ENCODE data around the gene FAM111A. TPM values are rescaled to one million over a fixed set of nuclear protein-coding genes. Genes with fewer than 3 reads are reported as not detected.
"Not testable (repeated sequence)": the region's sequence is repeated elsewhere in the genome, so short reads cannot be mapped to it uniquely, and the experiment has no call there.

FAM111A gene
- total RNA-seq, 1 donor from 2014 or later, result 40.8 TPM

GRCh38 chr11:59117774-59118173, 24.9 kb upstream of the FAM111A start:
- H3K27ac Mint-ChIP-seq, result no peak overlapping the region
- no peaks in the 10 kb centered on the region for H3K4me1 Mint-ChIP-seq
- H3K9me3 Mint-ChIP-seq, result peaks cover 44% of the 10 kb centered on the region
- no peak overlapping the region for H3K4me3 Mint-ChIP-seq
- peaks cover 60% of the 10 kb centered on the region for H3K36me3 Mint-ChIP-seq
- TF ChIP-seq, protein P1, sequence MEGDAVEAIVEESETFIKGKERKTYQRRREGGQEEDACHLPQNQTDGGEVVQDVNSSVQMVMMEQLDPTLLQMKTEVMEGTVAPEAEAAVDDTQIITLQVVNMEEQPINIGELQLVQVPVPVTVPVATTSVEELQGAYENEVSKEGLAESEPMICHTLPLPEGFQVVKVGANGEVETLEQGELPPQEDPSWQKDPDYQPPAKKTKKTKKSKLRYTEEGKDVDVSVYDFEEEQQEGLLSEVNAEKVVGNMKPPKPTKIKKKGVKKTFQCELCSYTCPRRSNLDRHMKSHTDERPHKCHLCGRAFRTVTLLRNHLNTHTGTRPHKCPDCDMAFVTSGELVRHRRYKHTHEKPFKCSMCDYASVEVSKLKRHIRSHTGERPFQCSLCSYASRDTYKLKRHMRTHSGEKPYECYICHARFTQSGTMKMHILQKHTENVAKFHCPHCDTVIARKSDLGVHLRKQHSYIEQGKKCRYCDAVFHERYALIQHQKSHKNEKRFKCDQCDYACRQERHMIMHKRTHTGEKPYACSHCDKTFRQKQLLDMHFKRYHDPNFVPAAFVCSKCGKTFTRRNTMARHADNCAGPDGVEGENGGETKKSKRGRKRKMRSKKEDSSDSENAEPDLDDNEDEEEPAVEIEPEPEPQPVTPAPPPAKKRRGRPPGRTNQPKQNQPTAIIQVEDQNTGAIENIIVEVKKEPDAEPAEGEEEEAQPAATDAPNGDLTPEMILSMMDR (IDR thresholded peaks at IDR 0.05; ENCODE audit: unreplicated experiment), result no peak
- no peaks in the 10 kb centered on the region for H3K27me3 Mint-ChIP-seq (ENCODE audit: low read depth)
- no peak for DNase-seq (ENCODE audit: low spot score in 2 of 2, unreplicated experiment in 2 of 2)

DNA sequence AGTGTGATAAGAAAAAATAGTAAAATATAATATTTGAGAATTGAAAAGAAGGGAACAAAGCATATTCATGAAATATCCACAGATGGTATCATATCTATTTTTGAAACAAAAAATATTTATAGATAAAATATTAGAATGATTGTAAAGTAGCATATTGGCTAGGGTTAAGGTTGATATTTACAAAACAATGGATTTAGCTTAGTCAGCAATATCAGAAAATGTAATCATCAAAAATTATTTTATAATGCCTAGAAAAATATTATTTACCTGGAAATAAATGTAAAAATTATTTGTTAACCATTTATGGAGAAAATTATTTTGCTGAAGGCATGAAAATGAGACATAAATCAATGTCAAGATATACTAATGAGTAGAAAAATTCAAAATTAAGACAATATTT, 22.8 kb upstream of the FAM111A start:
- Mint-ChIP-seq H3K27ac (no peak overlapping the region), H3K4me1 (no peaks in the 10 kb centered on the region)
- TF ChIP-seq, protein P1 (IDR thresholded peaks at IDR 0.05; ENCODE audit: unreplicated experiment), result no peak

DNA sequence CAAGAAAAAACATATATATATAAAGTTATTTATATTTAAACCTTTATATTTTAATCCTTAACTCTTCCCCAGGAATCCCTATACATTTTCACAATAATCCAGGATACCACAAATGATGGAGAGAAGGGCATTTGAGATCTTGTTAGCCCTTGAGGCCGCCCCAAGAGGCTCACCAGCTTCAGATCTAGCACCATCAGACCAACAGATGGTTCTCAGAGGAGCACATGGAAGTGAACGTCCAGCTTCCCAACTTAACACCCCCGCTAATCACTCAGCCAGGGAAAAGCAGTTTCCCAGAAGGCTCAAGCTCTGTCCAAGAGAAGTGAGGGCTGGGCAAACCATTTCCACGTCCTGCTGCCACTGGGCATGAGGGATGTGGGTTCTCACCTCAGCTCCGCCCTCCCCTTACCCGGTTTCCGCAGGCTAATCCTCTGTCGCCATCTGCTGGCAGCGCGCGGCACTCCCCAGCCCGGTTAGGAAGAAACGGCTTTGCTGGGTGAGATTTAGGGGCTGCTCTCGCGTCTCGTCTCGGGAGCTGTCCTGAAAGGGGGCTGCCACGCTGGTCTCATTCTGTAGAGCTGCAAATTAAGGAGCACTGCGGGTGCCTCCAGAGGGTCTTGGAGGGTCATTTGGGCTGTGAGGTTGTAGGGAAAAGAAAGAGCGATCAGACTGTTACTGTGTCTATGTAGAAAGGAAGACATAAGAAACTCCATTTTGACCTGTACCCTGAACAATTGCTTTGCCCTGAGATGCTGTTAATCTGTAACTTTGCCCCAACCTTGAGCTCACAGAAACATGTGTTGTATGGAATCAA, 6.8 kb upstream of the FAM111A start:
- Mint-ChIP-seq H3K27ac (no peak overlapping the region), H3K9me3 (peaks cover 15% of the 10 kb centered on the region), H3K4me3 (peak overlapping the region; percentile 66), H3K36me3 (peaks cover 30% of the 10 kb centered on the region), H3K27me3 (ENCODE audit: low read depth) (no peaks in the 10 kb centered on the region), H3K4me1 (peaks cover 2% of the 10 kb centered on the region)
- TF ChIP-seq, protein P1 (IDR thresholded peaks at IDR 0.05; ENCODE audit: unreplicated experiment), result peak; percentile 77
- DNase-seq (ENCODE audit: low spot score in 2 of 2, unreplicated experiment in 2 of 2), result peak; percentile 68 to 93

More for the DNA sequence above, 22.8 kb upstream of the FAM111A start:
- DNase-seq (ENCODE audit: low spot score in 2 of 2, unreplicated experiment in 2 of 2), result no peak
- Mint-ChIP-seq H3K36me3 (peaks cover 70% of the 10 kb centered on the region), H3K4me3 (no peak overlapping the region), H3K9me3 (peaks cover 61% of the 10 kb centered on the region), H3K27me3 (ENCODE audit: low read depth) (no peaks in the 10 kb centered on the region)

GRCh38 chr11:59136551-59136950, 6.1 kb upstream of the FAM111A start:
- not testable (repeated sequence) for H3K4me3 Mint-ChIP-seq; H3K27ac Mint-ChIP-seq; H3K4me1 Mint-ChIP-seq; DNase-seq (ENCODE audit: low spot score in 2 of 2, unreplicated experiment in 2 of 2); H3K27me3 Mint-ChIP-seq (ENCODE audit: low read depth)
- Mint-ChIP-seq H3K36me3 (peaks cover 25% of the 10 kb centered on the region), H3K9me3 (peaks cover 11% of the 10 kb centered on the region)

DNA sequence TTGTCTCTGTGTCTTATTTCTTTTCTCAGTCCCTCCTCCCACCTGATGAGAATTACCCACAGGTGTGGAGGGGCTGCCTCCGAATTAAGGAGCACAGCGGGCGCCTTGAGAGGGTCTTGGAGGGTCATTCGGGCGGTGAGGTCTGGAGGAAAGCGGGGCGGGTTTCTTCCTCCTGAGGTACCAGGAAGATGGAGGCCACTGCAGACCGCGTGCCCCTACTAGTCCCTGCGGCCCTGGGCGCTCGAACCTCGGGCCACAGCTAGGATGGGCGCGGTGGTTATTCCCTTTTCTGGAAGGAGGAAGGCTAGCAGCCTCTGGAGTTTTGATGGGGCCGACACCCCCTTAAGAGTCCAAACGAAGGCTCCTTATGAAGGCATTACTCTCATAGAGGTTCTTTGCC, 5.5 kb upstream of the FAM111A start:
- H3K4me1 Mint-ChIP-seq, result peaks cover 8% of the 10 kb centered on the region
- H3K27me3 Mint-ChIP-seq (ENCODE audit: low read depth), result no peaks in the 10 kb centered on the region
- H3K36me3 Mint-ChIP-seq, result peaks cover 20% of the 10 kb centered on the region
- no peak overlapping the region for H3K4me3 Mint-ChIP-seq
- peaks cover 9% of the 10 kb centered on the region for H3K9me3 Mint-ChIP-seq
- DNase-seq (ENCODE audit: low spot score in 2 of 2, unreplicated experiment in 2 of 2), result no peak
- TF ChIP-seq, protein P1 (IDR thresholded peaks at IDR 0.05; ENCODE audit: unreplicated experiment), result no peak
- H3K27ac Mint-ChIP-seq, result no peak overlapping the region

DNA sequence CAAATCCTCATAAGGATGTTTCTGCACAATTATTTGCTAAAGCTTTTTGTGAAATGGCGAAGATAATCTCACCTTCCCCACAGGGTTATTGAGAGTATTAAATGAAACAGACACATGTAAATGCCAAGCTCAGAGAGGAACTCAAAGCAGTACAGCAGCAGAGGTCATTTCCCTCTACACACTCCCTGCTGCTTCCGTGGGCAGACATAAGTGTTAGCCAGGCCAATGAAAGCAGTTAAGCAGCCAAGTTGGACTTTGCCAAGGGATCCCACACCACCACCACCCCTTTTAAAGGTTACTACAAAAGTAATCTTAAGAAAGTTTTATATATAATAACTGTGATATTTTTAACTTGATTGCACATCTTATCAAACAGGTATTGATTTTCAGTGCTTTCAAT, 4.0 kb upstream of the FAM111A start:
- H3K4me3 Mint-ChIP-seq, result no peak overlapping the region
- no peaks in the 10 kb centered on the region for H3K27me3 Mint-ChIP-seq (ENCODE audit: low read depth)
- H3K4me1 Mint-ChIP-seq, result peaks cover 20% of the 10 kb centered on the region
- TF ChIP-seq, protein P1 (IDR thresholded peaks at IDR 0.05; ENCODE audit: unreplicated experiment), result no peak
- no peaks in the 10 kb centered on the region for H3K9me3 Mint-ChIP-seq
- H3K27ac Mint-ChIP-seq, result no peak overlapping the region
- no peak for DNase-seq (ENCODE audit: low spot score in 2 of 2, unreplicated experiment in 2 of 2)
- peaks cover 6% of the 10 kb centered on the region for H3K36me3 Mint-ChIP-seq
